Testis (tissue), 3 donors: ENCODE measurements around the gene PTGFR. TPM values are rescaled to one million over a fixed set of nuclear protein-coding genes. Genes with fewer than 3 reads are reported as not detected.

ENCODE experiments used
- DNase-seq: peaks from one replicate; pipeline ENCODE4 v3.0.0-alpha.2; 2019
- H3K27ac ChIP-seq, 2 donors: fragments of 200-600 bp; sonication (generic); one replicate each; pipeline ENCODE4 v1.5.1; 2019
- H3K27me3 ChIP-seq: fragments of 200-600 bp; sonication (generic); one replicate; pipeline ENCODE4 v1.5.1; 2019
- H3K36me3 ChIP-seq: fragments of 200-600 bp; sonication (generic); one replicate; pipeline ENCODE4 v1.5.1; 2017; ENCODE audit warnings: low read depth; ENCODE audit errors: missing control alignments
- H3K4me1 ChIP-seq: fragments of 200-600 bp; sonication (generic); one replicate; pipeline ENCODE4 v1.5.1; 2019
- H3K4me3 ChIP-seq, 2 donors: fragments of 200-600 bp; sonication (generic); one replicate each; pipeline ENCODE4 v1.5.1; 2017 to 2019
- H3K9me3 ChIP-seq: fragments of 200-600 bp; sonication (generic); one replicate; pipeline ENCODE4 v1.5.1; 2017
- CTCF ChIP-seq, 3 experiments: fragments of 450-650 bp in 2 of 3; fragments of 200-600 bp in 1 of 3; sonication (generic) in 1 of 3; IDR thresholded peaks; one replicate each; pipeline ENCODE4 v1.5.1; 2016 to 2019; ENCODE audit warnings: antibody characterized with exemption in 3 of 3, mild to moderate bottlenecking in 2 of 3, moderate library complexity in 1 of 3
- POLR2A ChIP-seq: fragments of 450-650 bp; IDR thresholded peaks from one replicate; pipeline ENCODE4 v1.6.1; 2017; ENCODE audit warnings: antibody characterized with exemption, mild to moderate bottlenecking, moderate library complexity
- WGBS, 2 donors: methylation state at CpG; one replicate each; pipeline ENCODE4 v1.1.5; 2018; 5-methylcytosine and 5-hydroxymethylcytosine counted together
- intact Hi-C: fragments of 100-400 bp; cut with DNase I; formaldehyde crosslinking; loops from one replicate; pipeline ENCODE4 v1.15.1; 2023; ENCODE audit warnings: low total_unique reads
- polyA plus RNA-seq: library from polyadenylated mRNA; stranded (reverse); fragments of 350-450 nt; fragmentation: Illumina TruSeq; extraction: RNeasy Lipid Tissue Mini Kit (QIAGEN cat#74804); gene quantifications from one replicate; pipeline ENCODE4 v1.2.3, GENCODE V29; 2014; ENCODE audit warnings: low read depth, low replicate concordance; ENCODE audit not compliant: insufficient read depth
- total RNA-seq, 2 donors: library from RNA; depleted of rRNA; stranded (reverse); fragments of >200 nt; gene quantifications; one replicate each; pipeline ENCODE4 v1.2.3, GENCODE V29; 2016

Gene PTGFR
- total and polyA plus RNA-seq, 3 donors from 2014 or later = 0.50 to 2.9 (median 0.79) TPM

- Histone ChIP-seq H3K36me3 (no peaks in the 10 kb centered on the region), H3K27ac (no peak overlapping the region), H3K4me1 (no peaks in the 10 kb centered on the region), H3K9me3 (no peaks in the 10 kb centered on the region), H3K4me3 (no peak overlapping the region), H3K27me3 (no peaks in the 10 kb centered on the region)
- intact Hi-C loops = no loop called here
- no peak for DNase-seq
- no peak for TF ChIP-seq CTCF (IDR thresholded peaks at IDR 0.05)
- no peak for TF ChIP-seq POLR2A
- 61 to 67% methylated on average over 1 of the region's 1 CpG for WGBS, 2 donors
These were observed 56.3 kb downstream of the PTGFR start for GRCh38 chr1:78547081-78547480.

GRCh38 chr1:78549331-78549730 lies 58.6 kb downstream of the PTGFR start:
- 38 to 47% methylated on average over 3 of the region's 3 CpGs for WGBS, 2 donors
- Histone ChIP-seq H3K9me3 (no peaks in the 10 kb centered on the region), H3K27ac (no peak overlapping the region), H3K4me3 (no peak overlapping the region), H3K27me3 (no peaks in the 10 kb centered on the region), H3K36me3 (no peaks in the 10 kb centered on the region), H3K4me1 (no peaks in the 10 kb centered on the region)
- intact Hi-C loops = no loop called here
- no peak for TF ChIP-seq POLR2A
- TF ChIP-seq CTCF (IDR thresholded peaks at IDR 0.05) = no peak
- no peak for DNase-seq

GRCh38 chr1:78549891-78550290 lies 59.1 kb downstream of the PTGFR start:
- intact Hi-C loops = no loop called here
- WGBS, 2 donors = 52 to 54% methylated on average over 3 of the region's 3 CpGs

GRCh38 chr1:78553859-78554258 lies 63.1 kb downstream of the PTGFR start:
- no peak overlapping the region for H3K27ac ChIP-seq
- H3K9me3 ChIP-seq = no peaks in the 10 kb centered on the region
- 76 to 78% methylated on average over 5 of the region's 5 CpGs for WGBS, 2 donors
- no peaks in the 10 kb centered on the region for H3K36me3 ChIP-seq
- DNase-seq = no peak
- H3K4me3 ChIP-seq = no peak overlapping the region
- H3K27me3 ChIP-seq = no peaks in the 10 kb centered on the region
- intact Hi-C loops = no loop called here
- no peak for TF ChIP-seq POLR2A
- peak in 1 of 3 experiments; percentile 8 for TF ChIP-seq CTCF (IDR thresholded peaks at IDR 0.05)
- no peaks in the 10 kb centered on the region for H3K4me1 ChIP-seq

More at GRCh38 chr1:78549891-78550290, 59.1 kb downstream of the PTGFR start:
- Histone ChIP-seq H3K4me3 (no peak overlapping the region), H3K27me3 (no peaks in the 10 kb centered on the region), H3K9me3 (no peaks in the 10 kb centered on the region), H3K36me3 (no peaks in the 10 kb centered on the region), H3K4me1 (no peaks in the 10 kb centered on the region), H3K27ac (no peak overlapping the region)
- no peak for DNase-seq
- TF ChIP-seq POLR2A = no peak
- no peak for TF ChIP-seq CTCF (IDR thresholded peaks at IDR 0.05)

- Histone ChIP-seq H3K4me3 (no peak overlapping the region), H3K36me3 (no peaks in the 10 kb centered on the region), H3K27ac (no peak overlapping the region), H3K9me3 (no peaks in the 10 kb centered on the region), H3K27me3 (no peaks in the 10 kb centered on the region), H3K4me1 (no peaks in the 10 kb centered on the region)
- DNase-seq = no peak
- intact Hi-C loops = no loop called here
- no peak for TF ChIP-seq CTCF (IDR thresholded peaks at IDR 0.05)
These were observed 64.1 kb downstream of the PTGFR start for GRCh38 chr1:78554840-78555239.
